HTERT RPE-1 (cell line): ENCODE data around the gene VIP.
"Not testable (repeated sequence)": the region's sequence is repeated elsewhere in the genome, so short reads cannot be mapped to it uniquely, and the experiment has no call there.

Experiments
- in situ Hi-C: fragments of 300-500 bp; cut with MboI; formaldehyde crosslinking; loops from 4 replicates; pipeline ENCODE4 v1.14.3; 2020; ENCODE audit warnings: low sequenced_read_pairs

VIP gene

DNA sequence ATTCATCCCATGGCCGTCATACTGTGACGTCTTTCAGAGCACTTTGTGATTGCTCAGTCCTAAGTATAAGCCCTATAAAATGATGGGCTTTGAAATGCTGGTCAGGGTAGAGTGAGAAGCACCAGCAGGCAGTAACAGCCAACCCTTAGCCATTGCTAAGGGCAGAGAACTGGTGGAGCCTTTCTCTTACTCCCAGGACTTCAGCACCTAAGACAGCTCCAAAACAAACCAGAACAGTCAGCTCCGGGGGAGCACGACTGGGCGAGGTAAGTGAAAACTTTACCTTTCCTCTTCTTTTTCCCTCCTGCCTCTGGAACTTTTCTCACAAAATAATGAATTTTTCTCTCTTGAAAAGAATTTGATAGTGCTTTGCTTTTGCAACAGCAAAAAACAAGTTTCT lies at the start of gene VIP:
TSS of gene VIP (plus strand) at position 104 of the 400 bp plus-strand sequence. CDS start 1,381 bp downstream, outside the sequence.
- in situ Hi-C loops = no loop called here

DNA sequence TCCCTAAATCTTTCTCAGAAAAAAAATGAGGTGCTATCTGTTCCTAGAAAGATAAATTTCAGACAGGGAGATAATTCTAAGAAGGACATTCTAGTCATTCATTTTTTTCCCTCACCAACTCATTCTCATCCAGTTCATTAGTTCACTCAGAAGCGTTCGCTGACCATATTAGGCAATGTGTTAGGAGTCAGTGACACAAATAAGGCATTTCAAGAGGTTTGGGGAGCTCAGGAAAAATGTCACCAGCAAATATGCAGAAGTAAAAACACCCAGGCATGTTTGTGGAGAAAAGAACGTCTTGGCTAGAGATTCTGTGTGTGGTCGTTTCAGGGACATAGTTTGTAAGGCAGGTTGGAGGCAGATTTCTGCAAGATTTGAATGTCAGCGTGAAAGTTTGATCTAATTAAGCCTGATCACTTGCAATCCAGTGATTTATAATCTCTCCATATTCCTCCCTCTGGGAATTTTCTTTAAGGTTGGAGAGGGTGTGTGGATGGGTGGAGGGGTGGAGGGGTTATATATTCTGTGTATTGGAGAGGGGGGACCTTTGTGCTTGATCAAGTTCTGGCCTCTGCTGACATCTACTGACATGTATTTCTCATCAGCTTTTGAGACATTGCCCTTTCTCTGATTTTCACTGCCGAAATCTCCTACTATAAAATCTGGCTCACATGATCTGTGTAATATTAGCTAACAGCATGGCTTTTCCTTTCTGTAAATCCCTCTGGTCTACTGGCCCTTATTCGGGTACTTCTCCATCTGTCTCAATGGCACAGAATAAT lies 49.3 kb upstream of the VIP start:
- in situ Hi-C loops = no loop called here

DNA sequence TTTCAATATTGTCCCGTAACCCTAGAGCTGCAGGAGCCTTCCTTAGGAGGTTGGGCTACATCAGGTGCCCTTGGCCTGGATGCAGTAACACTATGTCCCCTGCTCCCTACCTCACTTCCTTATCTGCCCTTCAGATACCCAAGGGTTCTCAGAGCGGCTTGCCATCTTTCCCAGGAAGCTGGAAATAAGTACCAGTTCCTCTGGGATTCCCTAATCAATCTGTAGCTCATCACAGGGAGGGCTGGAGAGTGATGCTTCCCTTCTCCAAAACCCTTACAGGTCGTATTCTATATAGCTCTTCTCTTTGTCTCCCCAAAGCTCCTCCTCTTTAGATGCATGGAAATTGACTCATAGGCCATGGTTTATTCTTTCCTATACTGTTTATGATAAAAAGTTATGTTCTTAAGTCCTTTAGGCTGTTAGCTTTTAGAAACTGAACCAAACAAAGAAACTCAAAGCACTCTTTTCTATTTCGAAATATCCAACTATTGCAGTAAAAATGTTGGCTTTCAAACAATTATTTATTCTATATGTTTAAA lies 48.7 kb upstream of the VIP start:
- in situ Hi-C loops = no loop called here

DNA sequence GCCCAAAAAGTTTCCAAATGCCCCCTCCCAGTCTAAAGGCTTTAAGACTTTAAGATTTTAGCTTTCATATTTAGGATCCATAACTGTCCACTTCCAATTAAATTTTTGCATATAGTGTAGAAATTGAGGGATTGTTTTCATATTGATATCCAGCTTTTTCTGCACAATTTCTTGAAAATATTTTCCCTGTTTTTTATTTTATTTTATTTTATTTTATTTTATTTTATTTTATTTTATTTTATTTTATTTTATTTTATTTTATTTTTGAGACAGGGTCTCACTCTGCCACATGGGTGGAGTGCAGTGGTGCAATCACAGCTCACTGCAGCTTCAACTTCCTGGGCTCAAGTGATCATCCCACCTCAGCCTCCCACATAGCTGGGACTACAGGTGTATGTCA lies 46.8 kb upstream of the VIP start:
- in situ Hi-C loops = not testable (repeated sequence)

GRCh38 chr6:152705327-152705726 lies 45.3 kb upstream of the VIP start:
- in situ Hi-C loops = no loop called here

DNA sequence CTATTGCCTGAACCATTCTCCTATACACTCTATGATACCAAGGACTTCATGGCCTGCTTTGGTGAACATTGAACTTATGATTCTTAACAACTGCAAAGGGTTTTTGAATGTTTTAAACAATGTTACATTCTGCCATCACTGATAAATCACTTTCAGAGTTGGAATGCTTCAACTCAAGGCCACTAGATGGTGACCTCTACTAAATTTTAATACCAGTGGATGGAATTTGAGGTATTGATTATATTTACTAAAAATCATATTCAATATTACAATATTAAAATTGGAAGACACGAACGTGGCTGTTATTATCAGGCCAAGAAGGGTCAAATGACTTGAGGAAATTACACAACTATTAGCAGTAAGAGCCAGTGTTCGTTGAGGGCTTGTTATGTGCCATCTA lies 34.3 kb upstream of the VIP start:
- in situ Hi-C loops = no loop called here

DNA sequence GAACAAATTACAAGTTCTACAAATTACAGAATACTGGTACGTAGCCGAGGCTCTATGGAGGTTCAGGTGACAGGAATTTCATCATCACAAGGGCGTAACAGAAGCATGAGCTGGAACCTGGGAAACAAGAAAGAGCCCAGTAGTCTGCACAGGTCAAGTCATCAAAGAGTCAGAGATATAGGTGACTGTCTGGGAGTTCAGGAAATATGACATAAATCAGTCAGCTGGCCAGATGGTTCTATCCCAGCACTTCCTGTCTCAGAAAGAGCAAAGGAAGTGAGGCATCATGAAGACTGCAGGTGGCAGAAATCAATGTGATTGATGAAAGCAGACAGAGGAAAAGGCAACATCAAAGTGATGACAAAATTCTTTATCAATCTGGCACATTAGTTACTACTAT lies 29.6 kb upstream of the VIP start:
- in situ Hi-C loops = no loop called here

DNA sequence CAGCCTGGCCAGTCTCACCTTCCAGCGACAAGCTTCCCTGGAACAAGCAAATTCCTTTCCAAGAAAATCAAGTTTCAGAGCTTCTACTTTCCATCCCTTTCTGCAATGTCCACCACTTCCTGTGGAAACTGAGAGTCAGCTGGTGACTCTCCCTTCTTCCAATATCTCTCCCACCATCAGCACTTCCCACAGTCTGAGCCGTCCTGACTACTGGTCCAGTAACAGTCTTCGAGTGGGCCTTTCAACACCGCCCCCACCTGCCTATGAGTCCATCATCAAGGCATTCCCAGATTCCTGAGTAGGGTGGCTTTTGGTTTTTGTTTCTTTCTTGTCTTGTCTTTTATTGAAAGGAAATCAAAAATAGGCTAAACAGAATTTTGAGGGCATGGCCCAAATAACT lies 28.6 kb upstream of the VIP start:
- in situ Hi-C loops = no loop called here

DNA sequence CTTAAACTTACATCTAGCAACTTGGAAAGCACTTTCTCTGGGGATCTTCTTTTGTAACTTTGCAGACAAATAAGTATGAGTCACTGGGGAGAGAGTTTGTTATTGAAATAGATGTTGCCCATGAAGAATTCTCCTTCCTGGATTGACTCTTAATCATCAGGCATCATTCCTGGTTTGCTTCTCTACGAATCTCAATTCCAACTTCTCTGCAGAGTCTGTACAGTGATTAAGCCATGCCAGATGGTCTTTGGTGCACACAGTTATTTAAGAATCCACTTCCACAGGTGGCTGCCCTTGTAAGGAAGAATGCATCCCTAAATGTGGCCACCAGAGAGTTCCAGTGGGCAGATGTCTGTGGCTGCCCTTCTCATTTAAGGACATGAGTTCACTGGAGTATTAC lies 27.2 kb upstream of the VIP start:
- in situ Hi-C loops = no loop called here

DNA sequence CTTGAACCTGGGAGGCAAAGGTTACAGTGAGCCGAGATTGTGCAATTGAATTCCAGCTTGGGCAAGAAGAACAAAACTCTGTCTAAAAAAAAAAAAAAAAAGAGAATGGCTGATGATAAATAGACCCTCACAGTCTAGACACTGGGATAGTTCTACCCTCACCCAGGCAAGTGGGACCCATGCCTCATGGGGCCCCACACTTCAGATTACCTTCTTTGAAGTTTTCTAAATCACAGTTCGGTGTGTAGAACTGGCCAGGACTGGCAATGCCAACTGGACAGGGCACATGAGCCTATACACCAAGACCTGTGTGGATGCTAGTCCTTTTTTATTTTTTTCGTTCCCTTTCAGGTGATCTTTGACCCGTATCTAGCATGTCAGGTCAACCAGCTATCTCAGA lies 24.3 kb upstream of the VIP start:
- in situ Hi-C loops = no loop called here

GRCh38 chr6:152727507-152727906 lies 23.1 kb upstream of the VIP start:
- in situ Hi-C loops = no loop called here

- in situ Hi-C loops = no loop called here
Measured at GRCh38 chr6:152734630-152735029, 16.0 kb upstream of the VIP start.

- in situ Hi-C loops = no loop called here
Measured at GRCh38 chr6:152736687-152737273, 13.8 kb upstream of the VIP start.

DNA sequence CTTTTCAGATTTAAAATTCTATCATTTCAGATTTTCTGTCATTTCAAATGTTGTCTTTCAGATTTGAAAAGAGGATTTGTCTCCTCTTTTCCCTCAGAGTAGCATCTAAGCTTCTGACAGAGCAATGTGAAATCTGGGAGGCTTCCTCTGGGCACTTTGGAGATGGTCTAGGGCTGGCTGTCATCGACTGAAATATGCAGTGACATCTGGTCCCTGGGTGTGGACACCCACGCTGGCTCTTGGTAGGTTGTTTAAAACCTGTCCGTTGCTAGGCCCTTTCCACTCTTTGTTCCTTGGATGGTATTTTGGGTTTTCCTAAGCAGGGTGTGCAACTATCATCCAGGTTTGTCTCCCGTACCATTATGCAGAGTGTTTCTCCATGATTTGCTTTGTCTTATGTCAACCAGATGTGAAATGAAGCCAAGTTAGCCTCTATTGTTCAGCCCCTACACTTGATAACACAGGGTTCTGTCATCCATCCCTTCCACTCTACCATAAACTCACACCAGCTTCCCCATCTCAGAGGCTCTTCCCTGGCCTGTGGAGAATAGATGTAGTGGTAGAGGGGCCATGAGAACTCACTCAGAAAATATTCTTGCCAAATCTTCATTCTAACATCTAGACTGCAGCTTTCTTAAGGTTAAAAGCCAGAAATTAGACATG lies 5.0 kb upstream of the VIP start:
- in situ Hi-C loops = no loop called here

GRCh38 chr6:152746172-152746553 lies 4.4 kb upstream of the VIP start:
- in situ Hi-C loops = no loop called here

GRCh38 chr6:152748843-152749242 lies 1.8 kb upstream of the VIP start:
- in situ Hi-C loops = no loop called here

DNA sequence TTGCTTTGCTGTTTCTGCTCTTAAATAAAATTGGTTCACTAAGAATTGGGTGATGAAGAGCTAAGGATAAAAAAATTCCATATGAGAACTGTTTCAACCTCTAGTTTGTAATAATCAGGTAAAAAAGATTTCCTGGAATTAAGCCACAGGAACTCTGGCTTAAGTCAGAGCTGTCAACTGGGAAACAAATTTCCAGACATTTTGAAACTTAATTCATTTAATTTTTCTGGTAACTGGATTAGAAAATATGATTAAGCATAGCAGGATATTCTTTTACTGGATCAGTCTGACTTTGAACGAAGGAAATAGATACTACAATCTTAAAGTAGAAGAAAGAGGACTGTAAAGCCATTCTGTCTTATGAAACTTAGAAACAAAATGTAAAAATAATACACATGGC lies 1.3 kb upstream of the VIP start:
- in situ Hi-C loops = no loop called here

GRCh38 chr6:152765331-152765730 lies 14.7 kb downstream of the VIP start:
- in situ Hi-C loops = no loop called here

- in situ Hi-C loops = no loop called here
Measured at GRCh38 chr6:152769159-152769558, 18.6 kb downstream of the VIP start.

GRCh38 chr6:152769993-152770392 lies 19.4 kb downstream of the VIP start:
- in situ Hi-C loops = no loop called here

DNA sequence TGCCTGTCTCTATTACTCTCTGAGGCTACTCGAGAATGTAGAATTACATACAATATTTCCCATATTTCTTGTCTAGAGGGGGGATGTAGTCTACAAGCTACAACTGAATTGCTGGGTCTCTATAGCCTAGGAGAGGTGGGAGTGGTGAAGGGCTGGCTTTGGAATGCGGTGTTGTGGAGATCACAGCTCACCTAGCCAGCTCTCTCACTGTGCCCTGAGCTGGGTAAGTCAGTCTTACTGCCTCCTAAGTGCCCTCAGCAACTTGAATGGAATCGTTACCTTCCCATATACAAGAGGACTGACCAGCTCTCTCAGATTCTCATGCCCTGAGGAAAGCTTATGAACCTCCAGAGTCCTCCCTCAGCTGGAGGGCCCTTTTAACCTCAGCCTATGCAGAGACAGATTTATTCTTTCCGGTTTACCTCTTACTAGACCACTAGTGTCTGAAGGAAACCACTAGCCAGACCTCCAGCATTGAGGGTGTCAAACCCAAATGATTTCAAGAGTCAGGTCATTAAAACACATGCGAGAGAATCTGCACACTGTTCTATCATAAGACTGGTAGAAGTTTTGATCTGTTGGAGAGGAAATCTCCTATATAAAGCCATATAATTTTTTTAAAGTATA lies 20.6 kb downstream of the VIP start:
- in situ Hi-C loops = no loop called here

DNA sequence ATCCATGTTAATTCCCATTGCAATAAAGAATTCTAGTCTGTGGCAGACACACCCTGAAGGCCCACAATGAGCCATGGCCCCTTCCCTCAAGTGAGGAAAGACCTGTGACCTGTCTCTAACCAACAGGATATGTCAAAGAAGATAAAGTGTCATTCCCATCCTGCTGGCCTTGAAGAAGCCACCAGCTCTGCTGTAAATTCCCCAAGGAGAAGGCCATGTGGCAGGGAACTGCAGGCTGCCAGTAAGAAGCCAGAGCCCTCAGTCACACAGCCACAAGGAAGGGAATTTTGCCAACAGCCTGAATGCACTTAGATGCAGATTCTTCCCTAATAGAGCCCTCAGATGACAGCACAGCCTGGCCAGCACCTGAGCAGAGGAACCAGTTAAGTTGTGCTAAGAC lies 24.8 kb downstream of the VIP start:
- in situ Hi-C loops = no loop called here
